ENCODE measurements around the gene GRAMD4. TPM values are rescaled to one million over a fixed set of nuclear protein-coding genes. Genes with fewer than 3 reads are reported as not detected.

GRAMD4 gene
- total RNA-seq, 4 donors from 2014 or later: 16.7 to 106 (median 53.3) TPM

DNA sequence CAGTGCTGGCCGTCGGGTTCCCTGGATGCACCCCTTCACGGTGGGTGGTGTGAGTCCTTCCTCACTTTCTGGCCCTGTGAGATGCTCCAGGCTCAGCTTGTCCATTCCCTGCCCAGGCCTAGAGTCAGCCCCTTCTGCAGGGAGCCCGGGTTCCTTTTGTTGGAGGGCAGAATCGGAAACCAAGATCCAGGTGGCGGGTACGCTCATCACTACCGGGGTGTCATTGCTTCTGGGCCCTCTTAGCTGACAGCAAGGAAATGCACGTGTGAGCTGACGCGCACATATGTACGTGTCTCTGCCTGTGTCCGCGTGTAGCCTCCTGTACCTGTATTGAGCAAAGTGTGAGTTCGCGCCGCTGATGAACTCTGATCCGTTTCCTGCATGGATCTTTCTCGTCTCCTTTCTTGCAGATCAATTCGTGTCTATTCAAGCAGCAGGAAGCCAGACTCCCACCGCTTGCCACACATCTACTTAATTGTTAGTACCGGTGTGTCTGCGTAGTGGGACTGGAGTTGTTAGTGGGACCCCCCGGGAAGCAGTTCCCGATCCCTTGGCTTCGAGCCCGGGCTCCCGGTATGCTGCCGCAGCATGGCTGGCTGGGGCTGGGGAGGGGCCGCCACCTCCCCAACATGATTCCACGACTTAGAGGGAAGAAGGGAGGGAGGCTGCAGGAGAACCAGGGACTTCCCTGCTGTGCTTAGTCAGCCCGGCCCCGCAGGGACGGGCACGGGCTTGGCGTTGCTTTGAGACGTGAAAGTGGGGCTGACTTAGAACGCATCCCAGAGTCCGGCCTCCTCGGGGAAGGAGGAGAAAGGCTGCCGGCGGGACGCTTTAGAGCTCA lies 35.9 kb upstream of the GRAMD4 start:
- Histone ChIP-seq H3K4me1 (peaks cover 24 to 51% of the 10 kb centered on the region in 2 donors), H3K4me3 (no peak overlapping the region), H3K9me3 (no peaks in the 10 kb centered on the region), H3K27ac (no peak overlapping the region), H3K27me3 (no peaks in the 10 kb centered on the region), H3K36me3 (no peaks in the 10 kb centered on the region)
- ATAC-seq: no peak
- in situ Hi-C loops (cut with MboI; ENCODE audit: low sequenced_read_pairs in 4 of 4): no loop called here
- TF ChIP-seq, protein P1, sequence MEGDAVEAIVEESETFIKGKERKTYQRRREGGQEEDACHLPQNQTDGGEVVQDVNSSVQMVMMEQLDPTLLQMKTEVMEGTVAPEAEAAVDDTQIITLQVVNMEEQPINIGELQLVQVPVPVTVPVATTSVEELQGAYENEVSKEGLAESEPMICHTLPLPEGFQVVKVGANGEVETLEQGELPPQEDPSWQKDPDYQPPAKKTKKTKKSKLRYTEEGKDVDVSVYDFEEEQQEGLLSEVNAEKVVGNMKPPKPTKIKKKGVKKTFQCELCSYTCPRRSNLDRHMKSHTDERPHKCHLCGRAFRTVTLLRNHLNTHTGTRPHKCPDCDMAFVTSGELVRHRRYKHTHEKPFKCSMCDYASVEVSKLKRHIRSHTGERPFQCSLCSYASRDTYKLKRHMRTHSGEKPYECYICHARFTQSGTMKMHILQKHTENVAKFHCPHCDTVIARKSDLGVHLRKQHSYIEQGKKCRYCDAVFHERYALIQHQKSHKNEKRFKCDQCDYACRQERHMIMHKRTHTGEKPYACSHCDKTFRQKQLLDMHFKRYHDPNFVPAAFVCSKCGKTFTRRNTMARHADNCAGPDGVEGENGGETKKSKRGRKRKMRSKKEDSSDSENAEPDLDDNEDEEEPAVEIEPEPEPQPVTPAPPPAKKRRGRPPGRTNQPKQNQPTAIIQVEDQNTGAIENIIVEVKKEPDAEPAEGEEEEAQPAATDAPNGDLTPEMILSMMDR (IDR thresholded peaks at IDR 0.05 in 4 of 5, conservative IDR thresholded peaks at IDR 0.05 in 1 of 5): no peak
- no peak for DNase-seq
- intact Hi-C loops (cut with DNase I; ENCODE audit: low total_unique reads): no loop called here

DNA sequence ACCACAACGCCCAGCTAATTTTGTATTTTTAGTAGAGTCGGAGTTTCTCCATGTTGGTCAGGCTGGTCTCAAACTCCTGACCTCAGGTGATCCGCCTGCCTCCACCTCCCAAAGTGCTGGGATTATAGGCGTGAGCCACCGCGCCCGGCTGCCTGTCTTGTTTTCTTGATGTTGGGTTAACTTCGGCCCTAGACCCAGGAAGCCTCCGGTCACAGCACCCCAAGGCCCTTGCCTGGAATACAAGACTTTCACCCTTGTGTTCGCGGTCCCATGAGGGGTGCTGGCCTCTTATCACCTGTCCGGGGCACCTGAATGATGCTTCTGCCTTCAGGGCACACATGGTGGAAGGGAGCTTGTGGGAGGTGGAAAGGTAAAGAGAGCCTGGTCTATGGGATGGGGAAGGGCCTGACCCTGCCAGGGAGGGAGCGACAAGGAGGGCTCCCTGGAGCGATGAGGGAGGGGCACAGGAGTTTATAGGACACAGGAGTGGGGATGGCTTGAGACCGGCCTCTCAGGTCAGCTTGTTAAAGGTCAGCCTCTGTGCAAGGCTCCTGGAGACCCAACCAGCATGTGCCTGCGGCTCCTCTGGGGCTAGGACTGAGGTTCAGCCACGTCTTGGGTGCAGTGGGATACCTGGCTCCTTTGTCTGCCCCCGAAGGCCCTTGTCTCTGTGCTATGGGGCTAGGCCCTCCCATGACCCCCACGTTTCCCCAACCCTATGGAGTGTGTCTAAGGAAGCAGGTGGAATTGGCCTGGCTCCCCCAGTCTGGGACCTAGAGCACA lies 34.7 kb upstream of the GRAMD4 start:
- no peaks in the 10 kb centered on the region for H3K36me3 ChIP-seq
- in situ Hi-C loops (cut with MboI; ENCODE audit: low sequenced_read_pairs in 4 of 4) (no loop called here), intact Hi-C loops (cut with DNase I; ENCODE audit: low total_unique reads) (no loop called here)
- ATAC-seq (no peak), DNase-seq (no peak)
- H3K27me3 ChIP-seq: no peaks in the 10 kb centered on the region
- no peaks in the 10 kb centered on the region for H3K9me3 ChIP-seq
- TF ChIP-seq, protein P1 (IDR thresholded peaks at IDR 0.05 in 4 of 5, conservative IDR thresholded peaks at IDR 0.05 in 1 of 5): no peak
- TF ChIP-seq POLR2A (IDR thresholded peaks at IDR 0.05): no peak
- H3K4me1 ChIP-seq: peaks cover 13 to 47% of the 10 kb centered on the region in 2 donors
- H3K27ac ChIP-seq: no peak overlapping the region
- H3K4me3 ChIP-seq: no peak overlapping the region

DNA sequence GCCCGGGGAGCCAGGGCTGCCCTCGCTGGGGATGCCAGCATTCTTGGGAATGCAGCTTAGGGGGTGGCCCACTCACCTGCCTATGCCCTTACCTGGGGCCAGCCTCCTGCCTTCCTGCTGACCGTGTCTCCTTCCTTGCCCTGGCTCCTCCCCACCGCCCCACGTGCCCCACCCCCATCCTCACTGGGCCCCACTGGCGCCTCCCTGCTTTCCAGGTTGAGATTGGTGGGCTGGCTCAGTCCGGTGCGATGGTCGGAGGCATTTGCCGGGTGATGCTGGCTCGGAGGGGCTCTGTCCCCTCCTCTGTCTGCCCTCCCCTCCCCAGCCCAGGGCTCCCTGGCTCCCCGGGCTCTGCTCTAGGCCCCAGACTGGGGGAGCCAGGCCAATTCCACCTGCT lies 34.1 kb upstream of the GRAMD4 start:
- intact Hi-C loops (cut with DNase I; ENCODE audit: low total_unique reads) (no loop called here), in situ Hi-C loops (cut with MboI; ENCODE audit: low sequenced_read_pairs in 4 of 4) (no loop called here)
- Histone ChIP-seq H3K27ac (no peak overlapping the region), H3K27me3 (no peaks in the 10 kb centered on the region), H3K4me3 (no peak overlapping the region), H3K9me3 (no peaks in the 10 kb centered on the region), H3K4me1 (peaks cover 7 to 44% of the 10 kb centered on the region in 2 donors), H3K36me3 (no peaks in the 10 kb centered on the region)
- DNase-seq (no peak), ATAC-seq (no peak)
- no peak for TF ChIP-seq POLR2A (IDR thresholded peaks at IDR 0.05)
- TF ChIP-seq, protein P1 (IDR thresholded peaks at IDR 0.05 in 4 of 5, conservative IDR thresholded peaks at IDR 0.05 in 1 of 5): no peak

DNA sequence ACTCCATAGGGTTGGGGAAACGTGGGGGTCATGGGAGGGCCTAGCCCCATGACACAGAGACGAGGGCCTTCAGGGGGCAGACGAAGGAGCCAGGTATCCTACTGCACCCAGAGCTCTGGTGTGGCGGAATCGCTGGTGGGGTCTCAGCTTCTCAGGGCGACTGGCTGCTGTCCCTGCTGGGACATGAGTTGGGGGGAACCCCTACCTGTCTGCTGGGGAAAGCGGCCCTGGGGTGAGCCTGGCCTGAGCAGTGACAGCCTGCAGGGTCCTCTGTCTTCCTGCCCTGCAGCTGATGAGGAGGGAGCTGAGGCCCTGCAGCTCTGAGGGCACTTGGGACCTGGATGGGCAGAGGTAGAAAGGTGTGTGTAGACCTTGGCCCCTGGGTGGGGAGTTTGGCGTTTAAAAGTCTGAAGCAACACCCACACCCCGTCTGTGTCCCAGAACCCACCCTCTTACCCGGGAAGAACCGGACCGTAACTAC lies 33.6 kb upstream of the GRAMD4 start:
- Histone ChIP-seq H3K4me3 (no peak overlapping the region), H3K36me3 (no peaks in the 10 kb centered on the region), H3K9me3 (no peaks in the 10 kb centered on the region), H3K27ac (no peak overlapping the region), H3K4me1 (peaks cover 2 to 40% of the 10 kb centered on the region in 2 donors), H3K27me3 (no peaks in the 10 kb centered on the region)
- TF ChIP-seq POLR2A (IDR thresholded peaks at IDR 0.05): no peak
- TF ChIP-seq, protein P1 (IDR thresholded peaks at IDR 0.05 in 4 of 5, conservative IDR thresholded peaks at IDR 0.05 in 1 of 5): no peak
- intact Hi-C loops (cut with DNase I; ENCODE audit: low total_unique reads) (no loop called here), in situ Hi-C loops (cut with MboI; ENCODE audit: low sequenced_read_pairs in 4 of 4) (no loop called here)
- ATAC-seq (no peak), DNase-seq (no peak)

All from gastrocnemius medialis (tissue), 4 donors.